HCEC 1CT (cell line): ENCODE data around the gene GALK1.
"Not testable (repeated sequence)": the region's sequence is repeated elsewhere in the genome, so short reads cannot be mapped to it uniquely, and the experiment has no call there.

Experiments
- DNase-seq: peaks from one replicate; pipeline ENCODE4 v3.0.0-alpha.2; 2017

The GALK1 gene

GRCh38 chr17:75763613-75764416 is 1.2 kb downstream of the GALK1 start:
- DNase-seq, result no peak

- no peak for DNase-seq
Observed at GRCh38 chr17:75763269-75763607, 1.8 kb downstream of the GALK1 start.

- no peak for DNase-seq
Observed at GRCh38 chr17:75762513-75763268, 2.3 kb downstream of the GALK1 start.

GRCh38 chr17:75759978-75760640 is 4.9 kb downstream of the GALK1 start:
- not testable (repeated sequence) for DNase-seq

GRCh38 chr17:75759457-75759856 is 5.5 kb downstream of the GALK1 start:
- DNase-seq, result no peak

- DNase-seq, result no peak
Observed at GRCh38 chr17:75758131-75758905, 6.7 kb downstream of the GALK1 start.

- DNase-seq, result no peak
Observed at GRCh38 chr17:75757086-75757681, 7.8 kb downstream of the GALK1 start.

- no peak for DNase-seq
Observed at GRCh38 chr17:75756451-75757085, 8.4 kb downstream of the GALK1 start.

- DNase-seq, result no peak
Observed at GRCh38 chr17:75755990-75756389, 9.0 kb downstream of the GALK1 start.

GRCh38 chr17:75755205-75755901 is 9.6 kb downstream of the GALK1 start:
- DNase-seq, result no peak

- DNase-seq, result no peak
Observed at GRCh38 chr17:75754378-75755204, 10.4 kb downstream of the GALK1 start.

GRCh38 chr17:75753514-75754377 is 11.2 kb downstream of the GALK1 start:
- peak; percentile 71 for DNase-seq

GRCh38 chr17:75752802-75753513 is 12.0 kb downstream of the GALK1 start:
- no peak for DNase-seq

GRCh38 chr17:75752405-75752709 is 12.6 kb downstream of the GALK1 start:
- no peak for DNase-seq

- no peak for DNase-seq
Observed at GRCh38 chr17:75751676-75752404, 13.2 kb downstream of the GALK1 start.

GRCh38 chr17:75750661-75751423 is 14.2 kb downstream of the GALK1 start:
- no peak for DNase-seq
